DND-41 (cell line): Measurements from ENCODE around the gene CSRNP3.

Source experiments
- CTCF ChIP-seq: IDR thresholded peaks from 2 replicates; pipeline ENCODE4 v1.5.1; 2012; ENCODE audit warnings: borderline replicate concordance, low read length, moderate library complexity, mild to moderate bottlenecking; ENCODE audit not compliant: poor library complexity, severe bottlenecking; ENCODE audit errors: extremely low read depth
- EZH2 ChIP-seq: IDR thresholded peaks from 3 replicates; pipeline ENCODE4 v1.6.1; 2012; ENCODE audit warnings: borderline replicate concordance, low read depth, mild to moderate bottlenecking, moderate library complexity, low read length, inconsistent platforms; ENCODE audit not compliant: severe bottlenecking

DNA sequence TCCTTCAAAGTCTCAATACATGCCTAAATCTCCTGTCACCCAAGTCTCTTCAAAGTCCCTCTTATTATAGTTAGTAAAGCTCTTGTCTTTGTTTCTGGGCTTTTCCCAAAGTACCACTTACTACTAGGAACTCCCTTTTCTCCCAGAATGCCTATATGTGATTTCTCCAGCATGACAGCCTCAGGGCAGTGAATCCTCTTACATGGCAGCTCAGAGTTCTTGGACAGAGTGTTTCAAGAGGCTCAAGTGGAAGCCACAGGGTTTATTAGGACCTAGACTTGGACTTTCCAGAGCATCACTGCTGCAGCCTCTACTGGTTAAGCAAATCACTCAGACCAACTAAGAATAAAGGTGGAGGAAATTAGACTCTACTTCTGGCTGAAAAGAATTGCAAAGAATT, 98.9 kb downstream of the CSRNP3 start:
- TF ChIP-seq EZH2, result no peak
- no peak for TF ChIP-seq CTCF
